Measurements from ENCODE around the gene SLC35G2. TPM values are rescaled to one million over a fixed set of nuclear protein-coding genes. Genes with fewer than 3 reads are reported as not detected.
"Not testable (repeated sequence)": the region's sequence is repeated elsewhere in the genome, so short reads cannot be mapped to it uniquely, and the experiment has no call there.

Gene SLC35G2
- total and polyA plus RNA-seq, 2 donors: 2.8 to 7.3 TPM

- H3K4me1 ChIP-seq (ENCODE audit: control insufficient read depth in 2 of 2, insufficient read depth in 2 of 2, low read length in 2 of 2): peaks cover 9 to 18% of the 10 kb centered on the region in 2 donors
Measured at GRCh38 chr3:136861890-136862616, 43.1 kb downstream of the SLC35G2 start, which contains the start of gene NCK1. Gene NCK1, plus strand, starts transcription at chr3:136862208. Its CDS starts 65,794 bp downstream, at chr3:136928002.

DNA sequence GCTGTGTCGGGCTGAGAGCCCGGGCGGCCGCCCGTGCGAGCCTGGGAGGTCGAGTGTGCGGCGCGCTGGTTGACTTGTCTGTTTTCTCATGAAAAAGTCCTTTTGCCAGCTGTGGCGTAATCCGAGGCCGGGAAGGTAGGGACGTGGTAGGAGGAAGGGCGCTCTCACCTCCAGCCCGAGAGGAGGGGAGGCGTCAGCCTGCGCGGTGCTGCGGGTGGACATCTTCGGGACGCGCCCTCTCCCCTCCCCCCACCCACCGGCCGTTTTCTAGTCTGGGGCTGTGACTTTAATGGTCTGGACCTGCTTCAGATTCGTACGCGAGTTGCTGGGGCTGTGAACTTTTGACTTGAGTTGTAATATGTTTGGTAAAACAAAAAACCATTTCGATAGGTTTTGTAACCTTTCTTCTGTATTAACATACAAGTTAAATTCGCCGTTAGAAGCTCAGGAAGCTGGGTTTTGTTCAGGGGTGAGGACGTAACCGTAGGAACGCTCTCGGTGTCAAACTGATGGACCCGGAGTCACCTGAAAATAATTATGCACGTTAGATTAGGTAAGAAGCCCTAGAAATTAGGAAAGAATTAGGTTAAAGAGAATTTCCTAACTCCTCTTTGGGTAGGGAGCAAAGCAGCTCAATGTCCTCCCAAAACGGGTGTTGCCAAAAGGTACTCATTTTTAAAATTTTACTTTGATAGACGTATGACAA is 43.8 kb downstream of the SLC35G2 start:
- peak in 5 of 9 donors; percentile 31 to 65 (median 46) for DNase-seq (ENCODE audit: low read depth in 6 of 9, low spot score in 9 of 9)
- Histone ChIP-seq H3K4me1 (ENCODE audit: control insufficient read depth in 2 of 2, insufficient read depth in 2 of 2, low read length in 2 of 2) (peaks cover 9 to 18% of the 10 kb centered on the region in 2 donors), H3K9me3 (ENCODE audit: control insufficient read depth in 2 of 2, insufficient read depth in 1 of 2, low read length in 1 of 2) (no peaks in the 10 kb centered on the region), H3K27ac (ENCODE audit: low read depth in 1 of 2, low read length in 1 of 2) (peak overlapping the region; percentile 99 to 100), H3K36me3 (ENCODE audit: control insufficient read depth in 2 of 2, insufficient read depth in 2 of 2, low read length in 1 of 2) (peaks cover 3 to 5% of the 10 kb centered on the region in 2 donors), H3K27me3 (ENCODE audit: control insufficient read depth in 2 of 2, insufficient read depth in 1 of 2, low read length in 1 of 2) (no peaks in the 10 kb centered on the region), H3K4me3 (ENCODE audit: low read length in 2 of 2) (peak overlapping the region; percentile 80 to 89)
- under 1% methylated on average over 39 of the region's 39 CpGs for WGBS

More at GRCh38 chr3:136861890-136862616, 43.1 kb downstream of the SLC35G2 start, which contains the start of gene NCK1:
- Histone ChIP-seq H3K27me3 (ENCODE audit: control insufficient read depth in 2 of 2, insufficient read depth in 1 of 2, low read length in 1 of 2) (no peaks in the 10 kb centered on the region), H3K27ac (ENCODE audit: low read depth in 1 of 2, low read length in 1 of 2) (peak within 1 kb of the TSS; percentile 99 to 100), H3K4me3 (ENCODE audit: low read length in 2 of 2) (peak within 1 kb of the TSS; percentile 80 to 89), H3K9me3 (ENCODE audit: control insufficient read depth in 2 of 2, insufficient read depth in 1 of 2, low read length in 1 of 2) (no peaks in the 10 kb centered on the region), H3K36me3 (ENCODE audit: control insufficient read depth in 2 of 2, insufficient read depth in 2 of 2, low read length in 1 of 2) (peaks cover 0 to 3% of the 10 kb centered on the region in 2 donors)
- under 1% methylated on average over 67 of the region's 67 CpGs for WGBS
- DNase-seq (ENCODE audit: low read depth in 6 of 9, low spot score in 9 of 9): peak; percentile 92 to 99 (median 98)

DNA sequence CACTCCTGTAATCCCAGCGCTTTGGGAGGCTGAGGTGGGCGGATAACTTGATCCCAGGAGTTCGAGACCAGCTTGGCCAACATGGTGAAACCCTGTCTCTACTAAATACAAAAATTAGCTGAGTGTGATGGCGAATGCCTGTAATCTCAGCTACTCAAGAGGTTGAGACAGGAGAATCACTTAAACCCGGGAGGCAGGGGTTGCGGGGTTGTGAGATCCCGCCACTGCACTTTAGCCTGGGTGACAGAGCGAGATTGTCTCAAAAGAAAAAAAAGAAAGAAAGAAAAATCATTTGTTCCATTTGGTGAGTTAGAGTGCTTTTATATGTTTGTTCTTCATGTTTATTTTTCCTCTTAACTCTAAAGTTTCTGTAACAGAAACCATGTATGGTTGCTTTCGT is 50.4 kb downstream of the SLC35G2 start:
- H3K36me3 ChIP-seq (ENCODE audit: control insufficient read depth in 2 of 2, insufficient read depth in 2 of 2, low read length in 1 of 2): peaks cover 21 to 42% of the 10 kb centered on the region in 2 donors
- WGBS: 98% methylated on average over 9 of the region's 9 CpGs

GRCh38 chr3:136872258-136872657 is 53.3 kb downstream of the SLC35G2 start:
- not testable (repeated sequence) for DNase-seq (ENCODE audit: low read depth in 6 of 9, low spot score in 9 of 9); H3K4me1 ChIP-seq (ENCODE audit: control insufficient read depth in 2 of 2, insufficient read depth in 2 of 2, low read length in 2 of 2)
- peaks cover 19 to 42% of the 10 kb centered on the region in 2 donors for H3K36me3 ChIP-seq (ENCODE audit: control insufficient read depth in 2 of 2, insufficient read depth in 2 of 2, low read length in 1 of 2)

More for the DNA sequence above, 50.4 kb downstream of the SLC35G2 start:
- Histone ChIP-seq H3K4me1 (ENCODE audit: control insufficient read depth in 2 of 2, insufficient read depth in 2 of 2, low read length in 2 of 2) (no peaks in the 10 kb centered on the region), H3K27me3 (ENCODE audit: control insufficient read depth in 2 of 2, insufficient read depth in 1 of 2, low read length in 1 of 2) (no peaks in the 10 kb centered on the region), H3K4me3 (ENCODE audit: low read length in 2 of 2) (no peak overlapping the region), H3K27ac (ENCODE audit: low read depth in 1 of 2, low read length in 1 of 2) (no peak overlapping the region), H3K9me3 (ENCODE audit: control insufficient read depth in 2 of 2, insufficient read depth in 1 of 2, low read length in 1 of 2) (peaks cover 0 to 3% of the 10 kb centered on the region in 2 donors)
- DNase-seq (ENCODE audit: low read depth in 6 of 9, low spot score in 9 of 9): no peak

DNA sequence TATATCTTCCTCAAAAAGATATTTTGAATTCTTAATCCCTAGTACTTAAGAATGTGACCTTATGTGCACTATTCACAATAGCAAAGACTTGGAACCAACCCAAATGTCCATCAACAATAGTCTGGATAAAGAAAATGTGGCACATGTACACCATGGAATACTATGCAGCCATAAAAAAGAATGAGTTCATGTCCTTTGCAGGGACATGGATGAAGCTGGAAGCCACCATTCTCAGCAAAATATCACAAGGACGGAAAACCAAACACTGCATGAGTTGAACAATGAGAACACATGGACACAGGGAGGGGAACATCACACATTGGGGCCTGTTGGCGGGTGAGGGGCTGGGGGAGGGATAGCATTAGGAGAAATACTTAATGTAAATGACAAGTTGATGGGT is 60.6 kb downstream of the SLC35G2 start:
- H3K27me3 ChIP-seq (ENCODE audit: control insufficient read depth in 2 of 2, insufficient read depth in 1 of 2, low read length in 1 of 2); H3K27ac ChIP-seq (ENCODE audit: low read depth in 1 of 2, low read length in 1 of 2); H3K4me3 ChIP-seq (ENCODE audit: low read length in 2 of 2); H3K36me3 ChIP-seq (ENCODE audit: control insufficient read depth in 2 of 2, insufficient read depth in 2 of 2, low read length in 1 of 2); DNase-seq (ENCODE audit: low read depth in 6 of 9, low spot score in 9 of 9); H3K9me3 ChIP-seq (ENCODE audit: control insufficient read depth in 2 of 2, insufficient read depth in 1 of 2, low read length in 1 of 2): not testable (repeated sequence)
- WGBS: 96% methylated on average over 2 of the region's 2 CpGs
- peaks cover 9 to 15% of the 10 kb centered on the region in 2 donors for H3K4me1 ChIP-seq (ENCODE audit: control insufficient read depth in 2 of 2, insufficient read depth in 2 of 2, low read length in 2 of 2)

More at GRCh38 chr3:136872258-136872657, 53.3 kb downstream of the SLC35G2 start:
- not testable (repeated sequence) for H3K4me3 ChIP-seq (ENCODE audit: low read length in 2 of 2); H3K9me3 ChIP-seq (ENCODE audit: control insufficient read depth in 2 of 2, insufficient read depth in 1 of 2, low read length in 1 of 2); H3K27ac ChIP-seq (ENCODE audit: low read depth in 1 of 2, low read length in 1 of 2); H3K27me3 ChIP-seq (ENCODE audit: control insufficient read depth in 2 of 2, insufficient read depth in 1 of 2, low read length in 1 of 2)
- 99% methylated on average over 3 of the region's 3 CpGs for WGBS

- peaks cover 0 to 3% of the 10 kb centered on the region in 2 donors for H3K9me3 ChIP-seq (ENCODE audit: control insufficient read depth in 2 of 2, insufficient read depth in 1 of 2, low read length in 1 of 2)
- no peak overlapping the region for H3K27ac ChIP-seq (ENCODE audit: low read depth in 1 of 2, low read length in 1 of 2)
- DNase-seq (ENCODE audit: low read depth in 6 of 9, low spot score in 9 of 9): peak in 1 of 9 donors; percentile 49
- 92% methylated on average over 1 of the region's 1 CpG for WGBS
- no peak overlapping the region for H3K4me3 ChIP-seq (ENCODE audit: low read length in 2 of 2)
- no peaks in the 10 kb centered on the region for H3K27me3 ChIP-seq (ENCODE audit: control insufficient read depth in 2 of 2, insufficient read depth in 1 of 2, low read length in 1 of 2)
- H3K4me1 ChIP-seq (ENCODE audit: control insufficient read depth in 2 of 2, insufficient read depth in 2 of 2, low read length in 2 of 2): peaks cover 29 to 30% of the 10 kb centered on the region in 2 donors
- no peaks in the 10 kb centered on the region for H3K36me3 ChIP-seq (ENCODE audit: control insufficient read depth in 2 of 2, insufficient read depth in 2 of 2, low read length in 1 of 2)
Measured at GRCh38 chr3:136882571-136882970, 63.6 kb downstream of the SLC35G2 start.

DNA sequence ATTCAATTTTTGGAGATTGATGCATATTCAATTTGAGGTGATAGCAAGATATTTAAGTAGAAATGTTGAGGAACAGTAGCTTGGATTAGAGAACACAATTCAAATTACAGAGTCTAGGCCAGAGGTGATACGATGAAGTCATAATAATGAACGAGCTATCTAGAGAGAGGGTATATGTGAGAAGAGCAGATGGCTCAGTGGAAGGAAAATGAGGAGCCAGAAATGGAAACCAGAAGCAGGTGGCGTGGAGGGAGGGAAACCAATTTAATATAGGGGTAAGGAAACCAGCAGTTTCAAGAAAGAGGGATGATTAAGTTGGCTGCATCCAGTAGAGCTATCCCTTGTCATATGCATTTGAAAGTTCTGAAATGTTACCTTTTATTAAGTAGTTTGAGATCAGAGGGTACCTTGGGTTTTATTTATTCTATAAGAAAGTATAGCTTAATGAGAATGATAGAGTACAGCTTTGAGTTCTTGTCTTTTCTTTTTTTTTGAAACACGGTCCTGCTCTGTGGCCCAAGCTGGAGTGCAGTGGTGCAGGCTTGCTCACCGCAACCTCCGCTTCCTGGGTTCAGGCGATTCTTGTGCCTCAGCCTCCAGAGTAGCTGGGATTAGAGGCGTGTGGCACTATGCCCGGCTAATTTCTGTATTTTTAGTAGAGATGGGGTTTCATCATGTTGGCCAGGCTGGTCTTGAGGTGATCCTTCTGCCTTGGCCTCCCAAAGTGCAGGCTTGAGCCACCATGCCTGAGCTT is 65.2 kb downstream of the SLC35G2 start:
- 69% methylated on average over 9 of the region's 9 CpGs for WGBS
- no peaks in the 10 kb centered on the region for H3K9me3 ChIP-seq (ENCODE audit: control insufficient read depth in 2 of 2, insufficient read depth in 1 of 2, low read length in 1 of 2)

DNA sequence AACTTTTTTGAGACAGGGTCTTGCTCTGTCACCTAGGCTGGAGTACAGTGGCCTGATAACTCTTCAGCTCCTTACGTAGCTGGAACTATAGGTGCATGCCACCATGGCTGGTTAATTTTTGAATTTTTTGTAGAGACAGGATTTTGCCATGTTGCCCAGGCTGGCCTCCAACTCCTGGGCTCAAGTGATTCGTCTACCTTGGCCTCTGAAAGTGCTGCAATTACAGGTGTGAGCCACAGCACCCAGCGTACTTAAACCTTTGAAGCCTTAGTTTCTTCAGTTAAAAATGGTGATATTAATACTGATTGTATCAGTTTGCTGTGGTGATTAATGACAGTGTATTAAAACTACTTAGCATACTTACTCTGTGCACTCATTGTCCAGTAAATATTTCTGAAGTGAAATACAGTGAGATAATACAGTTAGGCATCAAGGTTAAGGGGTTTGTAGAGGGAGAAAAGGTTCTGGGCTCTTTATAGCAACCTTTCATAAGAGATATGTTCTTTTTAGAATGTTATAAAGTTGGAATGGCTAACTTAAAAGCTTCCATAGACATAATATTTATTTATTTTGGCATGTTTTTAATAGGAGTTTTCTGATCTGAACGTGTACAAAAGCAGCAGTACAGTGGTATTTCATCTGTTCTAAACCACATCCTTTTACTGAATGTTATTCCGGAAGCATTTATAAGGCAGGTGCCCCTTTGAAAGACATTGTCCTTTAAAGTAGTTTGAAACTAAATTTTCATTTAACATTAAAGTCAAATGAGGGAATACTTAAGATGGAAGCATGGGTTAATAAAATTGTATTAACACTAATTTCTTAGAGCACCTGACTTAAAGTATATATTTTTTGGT is 66.7 kb downstream of the SLC35G2 start:
- Histone ChIP-seq H3K4me1 (ENCODE audit: control insufficient read depth in 2 of 2, insufficient read depth in 2 of 2, low read length in 2 of 2) (peaks cover 25 to 30% of the 10 kb centered on the region in 2 donors), H3K27ac (ENCODE audit: low read depth in 1 of 2, low read length in 1 of 2) (peak overlapping the region; percentile 80 to 89), H3K9me3 (ENCODE audit: control insufficient read depth in 2 of 2, insufficient read depth in 1 of 2, low read length in 1 of 2) (peaks cover 0 to 6% of the 10 kb centered on the region in 2 donors), H3K4me3 (ENCODE audit: low read length in 2 of 2) (peak overlapping the region; percentile 22 to 32), H3K36me3 (ENCODE audit: control insufficient read depth in 2 of 2, insufficient read depth in 2 of 2, low read length in 1 of 2) (peaks cover 0 to 8% of the 10 kb centered on the region in 2 donors), H3K27me3 (ENCODE audit: control insufficient read depth in 2 of 2, insufficient read depth in 1 of 2, low read length in 1 of 2) (no peaks in the 10 kb centered on the region)
- DNase-seq (ENCODE audit: low read depth in 6 of 9, low spot score in 9 of 9): peak in 6 of 9 donors; percentile 40 to 79 (median 48)
- WGBS: 20% methylated on average over 5 of the region's 5 CpGs

More for the DNA sequence above, 65.2 kb downstream of the SLC35G2 start:
- H3K4me1 ChIP-seq (ENCODE audit: control insufficient read depth in 2 of 2, insufficient read depth in 2 of 2, low read length in 2 of 2): peaks cover 29 to 30% of the 10 kb centered on the region in 2 donors
- H3K36me3 ChIP-seq (ENCODE audit: control insufficient read depth in 2 of 2, insufficient read depth in 2 of 2, low read length in 1 of 2): peaks cover 0 to 5% of the 10 kb centered on the region in 2 donors
- no peak overlapping the region for H3K4me3 ChIP-seq (ENCODE audit: low read length in 2 of 2)
- H3K27ac ChIP-seq (ENCODE audit: low read depth in 1 of 2, low read length in 1 of 2): peak overlapping the region in 1 of 2 donors; percentile 57
- DNase-seq (ENCODE audit: low read depth in 6 of 9, low spot score in 9 of 9): no peak
- no peaks in the 10 kb centered on the region for H3K27me3 ChIP-seq (ENCODE audit: control insufficient read depth in 2 of 2, insufficient read depth in 1 of 2, low read length in 1 of 2)
